Heart left ventricle (tissue), 13 donors: Measurements from ENCODE around the gene MAPKAP1.

ENCODE experiments used
- CTCF ChIP-seq, 12 donors: fragments of 200-600 bp; sonication (generic) in 4 of 12; IDR thresholded peaks; one replicate each; pipeline versions ENCODE4 v1.5.0 to v1.8.0; 2018 to 2022; ENCODE audit warnings: antibody characterized with exemption in 12 of 12, mild to moderate bottlenecking in 5 of 12
- POLR2A ChIP-seq, 2 donors: fragments of 450-650 bp; IDR thresholded peaks; one replicate each; pipeline ENCODE4 v1.6.1; 2017; ENCODE audit warnings: antibody characterized with exemption in 2 of 2, mild to moderate bottlenecking in 2 of 2, moderate library complexity in 2 of 2
- donor health status: ischemic (EF 13 %, LVEDD 7.1; RV severe dilation, severe dysfunction).
- donor health status: DM: no; HTN: yes; CAD: no.
- donor health status: DM: no; HTN: no; CAD: no.
- donor health status: ischemic (EF 25% LVEDD 6.9; RV normal size, moderate dysfunction).
- donor health status: ischemic (EF 25% LVEDD 5.7; RV mildly dilated, moderate dysfunction).
- donor health status: ischemic (EF 35%, LVEDD 5.7; RV mildly dilated, moderate dysfunction).
- donor health status: nonischemic (EF 11% LVEDD 7.7; RV severe dilation, severe dysfunction).
- donor health status: DM: yes; HTN: yes; CAD: no.
- donor health status: PGD.
- donor health status: ischemic (EF 29% LVEDD 5.4; RV normal size, mild dysfunction).
- donor health status: nonischemic (EF 23%, LVEDD 6.1; RV moderate dilation, normal function).

GRCh38 chr9:125411171-125411756 is 295.7 kb downstream of the MAPKAP1 start:
- no peak for TF ChIP-seq CTCF (IDR thresholded peaks at IDR 0.05)
- TF ChIP-seq POLR2A (IDR thresholded peaks at IDR 0.05): no peak
